Measurements from ENCODE around the gene DCHS1. TPM values are rescaled to one million over a fixed set of nuclear protein-coding genes. Genes with fewer than 3 reads are reported as not detected.
"Not testable (repeated sequence)": the region's sequence is repeated elsewhere in the genome, so short reads cannot be mapped to it uniquely, and the experiment has no call there.

The DCHS1 gene, protein sequence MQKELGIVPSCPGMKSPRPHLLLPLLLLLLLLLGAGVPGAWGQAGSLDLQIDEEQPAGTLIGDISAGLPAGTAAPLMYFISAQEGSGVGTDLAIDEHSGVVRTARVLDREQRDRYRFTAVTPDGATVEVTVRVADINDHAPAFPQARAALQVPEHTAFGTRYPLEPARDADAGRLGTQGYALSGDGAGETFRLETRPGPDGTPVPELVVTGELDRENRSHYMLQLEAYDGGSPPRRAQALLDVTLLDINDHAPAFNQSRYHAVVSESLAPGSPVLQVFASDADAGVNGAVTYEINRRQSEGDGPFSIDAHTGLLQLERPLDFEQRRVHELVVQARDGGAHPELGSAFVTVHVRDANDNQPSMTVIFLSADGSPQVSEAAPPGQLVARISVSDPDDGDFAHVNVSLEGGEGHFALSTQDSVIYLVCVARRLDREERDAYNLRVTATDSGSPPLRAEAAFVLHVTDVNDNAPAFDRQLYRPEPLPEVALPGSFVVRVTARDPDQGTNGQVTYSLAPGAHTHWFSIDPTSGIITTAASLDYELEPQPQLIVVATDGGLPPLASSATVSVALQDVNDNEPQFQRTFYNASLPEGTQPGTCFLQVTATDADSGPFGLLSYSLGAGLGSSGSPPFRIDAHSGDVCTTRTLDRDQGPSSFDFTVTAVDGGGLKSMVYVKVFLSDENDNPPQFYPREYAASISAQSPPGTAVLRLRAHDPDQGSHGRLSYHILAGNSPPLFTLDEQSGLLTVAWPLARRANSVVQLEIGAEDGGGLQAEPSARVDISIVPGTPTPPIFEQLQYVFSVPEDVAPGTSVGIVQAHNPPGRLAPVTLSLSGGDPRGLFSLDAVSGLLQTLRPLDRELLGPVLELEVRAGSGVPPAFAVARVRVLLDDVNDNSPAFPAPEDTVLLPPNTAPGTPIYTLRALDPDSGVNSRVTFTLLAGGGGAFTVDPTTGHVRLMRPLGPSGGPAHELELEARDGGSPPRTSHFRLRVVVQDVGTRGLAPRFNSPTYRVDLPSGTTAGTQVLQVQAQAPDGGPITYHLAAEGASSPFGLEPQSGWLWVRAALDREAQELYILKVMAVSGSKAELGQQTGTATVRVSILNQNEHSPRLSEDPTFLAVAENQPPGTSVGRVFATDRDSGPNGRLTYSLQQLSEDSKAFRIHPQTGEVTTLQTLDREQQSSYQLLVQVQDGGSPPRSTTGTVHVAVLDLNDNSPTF (N-terminal part only)
- total RNA-seq (2014; rRNA removed; shearing (Covaris generic)) = 0.08 and 0.19 TPM in 2 replicates

DNA sequence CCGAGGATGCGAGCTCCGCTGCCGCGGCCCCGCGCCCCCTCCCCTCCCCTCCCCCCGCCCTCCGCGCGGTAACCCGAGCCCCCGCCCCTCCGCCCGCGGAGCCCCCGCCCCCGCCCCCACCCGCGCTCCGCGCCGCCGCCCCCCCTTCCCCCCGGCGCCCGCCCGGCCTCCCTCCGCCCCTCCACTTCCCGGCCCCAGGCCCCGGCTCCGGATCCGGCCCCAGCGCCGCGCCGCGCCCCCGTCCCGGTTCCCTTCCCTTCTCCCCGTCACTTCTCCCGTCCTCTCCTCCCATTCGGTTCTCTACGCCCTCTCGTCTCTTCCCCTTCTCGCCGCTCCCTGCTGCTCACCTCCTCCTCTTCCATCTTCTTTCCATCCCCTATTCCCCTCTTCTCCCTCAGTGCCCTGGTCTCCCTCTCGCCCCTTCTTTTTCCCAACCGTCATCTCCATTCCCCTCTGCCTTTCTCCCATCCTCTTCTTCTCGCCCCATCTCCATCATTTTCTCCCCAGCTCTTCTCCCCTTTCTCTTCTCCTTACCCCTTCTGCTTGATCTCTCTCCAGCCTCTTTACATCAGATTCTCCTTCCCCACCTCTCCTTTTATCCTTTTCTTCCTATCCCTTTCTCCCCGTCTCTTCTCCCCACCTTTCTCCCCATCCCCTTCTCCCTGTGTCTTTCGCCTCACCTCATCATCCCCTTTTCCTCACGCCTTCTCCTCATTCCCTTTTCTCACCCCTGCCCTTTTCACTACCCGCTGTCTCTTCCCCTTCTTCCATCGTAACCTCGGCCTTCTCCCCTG, at the start of gene DCHS1:
Gene DCHS1, minus strand, starts transcription at position 20 of the 794 bp plus-strand sequence. CDS start 14,196 bp downstream, outside the sequence.
- DNase-seq (ENCODE audit: low spot score) = no peak

DNA sequence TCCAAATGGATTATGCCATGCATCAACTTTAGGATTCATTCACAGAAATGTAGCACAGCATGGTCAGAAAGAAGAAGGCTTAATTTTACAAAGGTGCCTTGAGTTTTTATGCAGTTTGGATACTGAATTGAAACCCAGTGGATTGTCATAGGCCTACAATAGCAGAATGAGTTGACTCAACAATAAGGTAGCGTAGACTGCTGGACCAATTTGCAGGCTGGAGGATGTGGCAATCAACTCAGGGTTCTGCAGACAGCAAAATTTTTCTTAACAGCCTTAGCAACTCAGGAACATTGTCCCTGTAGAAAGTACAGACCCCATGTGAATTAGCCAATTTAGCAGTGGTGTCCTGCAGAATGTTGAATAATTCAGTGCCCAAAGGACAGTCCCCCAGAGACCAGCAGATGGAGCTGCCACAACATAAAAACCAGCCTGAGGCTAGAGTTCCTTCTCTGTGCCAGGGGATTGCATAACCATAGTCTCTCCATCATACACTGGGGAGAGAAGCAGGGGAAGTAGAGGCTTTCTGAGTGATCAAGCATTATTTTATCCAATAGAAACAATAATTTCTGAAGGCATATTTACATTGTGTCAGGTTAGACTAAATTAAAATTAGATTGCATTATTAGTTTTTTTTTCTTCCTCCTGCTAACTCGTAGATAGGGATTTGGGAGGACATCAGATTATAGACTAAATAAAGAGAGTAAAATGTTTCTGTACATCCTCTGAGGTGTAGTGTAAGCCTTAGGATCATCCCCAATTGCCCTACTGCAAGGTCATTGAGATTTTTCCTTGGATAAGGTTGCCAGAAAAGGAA, 47.8 kb upstream of the DCHS1 start:
- DNase-seq (ENCODE audit: low spot score) = peak; percentile 80

DNA sequence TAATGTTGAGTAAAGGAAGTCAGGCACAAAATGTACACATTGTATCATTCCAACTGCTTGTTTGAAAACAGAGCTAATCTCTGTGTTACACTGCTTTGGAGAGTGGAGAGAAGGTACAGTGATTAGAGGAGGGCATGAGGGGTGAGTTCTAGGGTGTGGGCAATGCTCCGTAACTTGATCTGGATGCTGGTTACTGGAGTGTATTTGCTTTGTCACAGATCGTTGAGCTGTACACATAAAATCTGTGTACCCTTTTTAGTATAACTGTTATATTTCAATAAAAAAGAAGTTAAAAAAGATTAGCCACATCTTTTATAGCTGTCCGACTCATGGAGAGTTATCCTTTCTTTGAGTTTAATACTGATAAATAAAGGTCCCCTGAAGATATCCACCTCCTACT, 46.3 kb upstream of the DCHS1 start:
- DNase-seq (ENCODE audit: low spot score) = not testable (repeated sequence)

DNA sequence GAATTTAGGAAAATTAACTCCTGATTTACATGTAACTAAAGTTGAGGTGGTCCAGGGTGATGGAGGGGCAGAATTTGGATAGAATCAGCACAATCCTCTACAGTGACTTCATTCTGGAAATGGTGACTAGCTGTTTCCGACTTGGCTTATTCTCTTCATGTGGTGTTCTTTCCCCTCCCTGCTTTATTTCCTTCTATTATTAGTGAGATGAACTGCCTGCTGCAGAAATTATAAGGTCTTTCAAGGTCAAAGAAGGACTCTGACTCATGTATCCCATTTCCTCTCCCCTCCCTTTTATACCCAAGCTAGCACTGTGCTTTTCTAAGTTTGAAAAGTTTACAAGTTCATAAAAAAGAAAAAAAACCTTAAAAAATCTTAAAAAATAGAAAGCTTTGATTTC, 39.8 kb upstream of the DCHS1 start:
- DNase-seq (ENCODE audit: low spot score) = no peak

DNA sequence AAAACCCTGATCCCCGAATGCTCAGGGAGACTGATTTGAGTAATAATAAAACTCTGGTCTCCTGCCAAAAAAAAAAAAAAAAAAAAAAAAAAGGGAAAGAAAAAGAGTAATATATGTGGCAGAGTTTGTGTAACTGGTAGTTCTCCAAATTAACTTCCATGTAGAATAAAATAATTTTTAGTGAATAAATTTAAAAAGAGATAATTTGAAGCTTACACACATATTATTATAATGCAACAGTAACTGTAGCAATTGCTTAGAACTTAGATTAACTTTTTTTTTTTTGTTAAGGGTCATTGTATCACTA, 38.6 kb upstream of the DCHS1 start:
- DNase-seq (ENCODE audit: low spot score) = no peak

DNA sequence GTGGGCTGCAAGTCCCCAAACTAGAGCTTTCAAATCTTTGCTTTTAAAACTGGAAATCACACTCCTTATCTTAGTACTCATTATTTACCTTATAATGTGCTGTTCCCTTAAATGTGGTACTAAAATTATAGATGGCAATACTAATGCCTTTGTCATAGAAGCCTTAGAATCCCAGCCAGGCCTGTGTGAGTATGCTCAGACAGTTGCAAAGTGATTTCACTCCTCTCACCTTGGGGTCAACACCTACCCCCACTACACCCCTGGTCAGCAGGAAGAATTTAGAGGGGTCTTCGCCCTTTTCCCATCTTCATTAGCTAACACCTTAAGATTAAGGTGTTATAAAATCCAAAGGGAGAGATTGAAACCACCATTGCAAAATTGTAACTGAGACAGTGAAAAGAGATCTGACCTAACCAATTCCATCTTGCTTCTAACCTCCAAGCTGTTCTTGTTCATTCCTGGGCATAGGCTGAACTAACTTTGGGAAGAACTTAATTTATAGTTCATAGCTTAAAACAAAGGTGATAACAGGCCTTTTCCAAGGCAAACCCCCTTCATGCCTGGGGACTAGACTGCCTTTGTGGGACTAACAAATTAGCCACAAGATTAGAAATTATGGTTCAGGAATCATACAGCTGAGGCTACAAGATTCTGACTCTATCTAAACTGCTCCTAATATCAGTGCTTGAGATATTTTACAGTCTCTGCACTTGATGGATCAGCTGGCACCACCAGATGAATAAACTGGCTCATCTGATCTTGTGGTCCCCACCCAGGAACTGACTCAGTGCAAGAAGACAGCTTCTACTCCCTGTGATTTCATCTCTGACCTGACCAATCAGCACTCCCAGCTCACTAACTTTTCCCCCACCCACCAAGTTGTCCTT, 38.0 kb upstream of the DCHS1 start:
- DNase-seq (ENCODE audit: low spot score) = peak; percentile 30

DNA sequence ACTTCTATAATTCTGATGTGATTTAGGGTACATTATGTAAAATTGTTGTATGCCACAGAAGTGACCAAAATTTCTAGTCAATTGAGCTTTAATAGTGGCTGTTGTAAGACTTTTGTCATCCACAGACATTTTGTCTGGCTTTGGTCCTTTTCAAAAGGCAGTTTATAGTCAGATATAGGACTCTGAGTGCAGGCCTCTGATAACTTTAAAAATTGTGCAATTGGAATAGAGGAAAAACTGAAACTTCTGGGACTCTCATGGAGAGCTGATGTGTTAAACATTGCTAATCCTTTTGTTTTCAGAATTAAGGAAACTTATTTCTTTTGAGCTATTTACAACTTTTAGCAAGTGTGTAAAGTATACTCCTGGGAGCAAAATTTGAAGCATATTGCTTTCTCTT, 36.5 kb upstream of the DCHS1 start:
- no peak for DNase-seq (ENCODE audit: low spot score)

DNA sequence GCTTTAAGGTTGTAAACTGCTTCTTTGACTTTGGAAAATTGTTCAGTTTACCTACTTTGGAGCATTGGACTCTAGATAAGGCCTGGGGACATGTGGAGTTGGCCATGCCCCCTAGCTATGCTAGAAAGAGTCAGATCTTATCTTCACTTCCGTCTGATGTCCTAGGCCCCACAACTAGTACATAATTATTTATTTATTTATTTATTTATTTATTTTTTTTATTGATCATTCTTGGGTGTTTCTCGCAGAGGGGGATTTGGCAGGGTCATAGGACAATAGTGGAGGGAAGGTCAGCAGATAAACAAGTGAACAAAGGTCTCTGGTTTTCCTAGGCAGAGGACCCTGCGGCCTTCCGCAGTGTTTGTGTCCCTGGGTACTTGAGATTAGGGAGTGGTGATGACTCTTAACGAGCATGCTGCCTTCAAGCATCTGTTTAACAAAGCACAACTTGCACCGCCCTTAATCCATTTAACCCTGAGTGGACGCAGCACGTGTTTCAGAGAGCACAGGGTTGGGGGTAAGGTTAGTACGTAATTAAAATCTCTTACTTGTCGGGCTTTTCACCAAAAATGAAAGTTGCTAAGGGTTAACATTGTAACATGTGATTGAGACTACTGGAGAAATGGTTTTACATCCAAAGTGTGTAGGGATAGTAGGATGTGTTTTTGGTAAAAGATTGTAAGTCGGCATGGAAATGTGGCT, 35.0 kb upstream of the DCHS1 start:
- DNase-seq (ENCODE audit: low spot score) = not testable (repeated sequence)

DNA sequence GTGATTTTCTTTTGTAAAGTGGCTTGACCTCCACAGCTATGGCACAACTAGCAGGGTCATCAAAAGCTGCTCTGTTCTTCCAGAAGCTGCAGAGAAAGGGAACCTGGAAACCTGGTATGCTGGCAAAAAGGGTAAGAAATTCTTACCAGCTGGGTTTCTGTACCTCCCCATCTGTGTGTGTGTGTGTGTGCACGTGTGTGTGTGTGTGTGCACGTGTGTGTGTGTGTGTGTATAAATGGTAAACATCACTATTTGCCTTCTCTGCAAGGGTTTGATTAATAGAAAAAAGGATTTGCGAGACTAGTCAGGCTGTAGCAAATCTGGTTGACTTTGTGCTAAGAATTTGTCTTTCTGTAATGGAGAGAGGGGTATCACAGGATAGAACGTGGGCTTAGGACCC, 32.3 kb upstream of the DCHS1 start:
- DNase-seq (ENCODE audit: low spot score) = no peak

DNA sequence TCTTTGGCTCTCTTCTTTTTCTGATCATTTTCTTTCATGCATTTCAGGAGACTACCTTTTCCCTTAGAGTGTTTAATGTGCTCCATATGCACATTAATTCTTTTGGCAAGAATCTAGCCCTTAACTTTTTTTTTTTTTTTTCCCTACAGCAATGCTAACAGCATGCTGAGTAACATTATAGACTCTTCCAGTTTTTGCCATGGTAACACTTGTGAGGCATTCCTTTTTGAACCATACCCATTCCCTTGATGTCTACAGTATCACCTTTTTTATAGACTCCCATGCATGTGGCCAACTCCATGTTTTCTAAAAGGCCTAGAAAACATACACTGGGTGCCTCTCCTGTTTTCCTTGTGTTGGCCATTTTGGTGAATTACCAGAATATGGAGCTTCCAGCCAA, 30.4 kb upstream of the DCHS1 start:
- no peak for DNase-seq (ENCODE audit: low spot score)

DNA sequence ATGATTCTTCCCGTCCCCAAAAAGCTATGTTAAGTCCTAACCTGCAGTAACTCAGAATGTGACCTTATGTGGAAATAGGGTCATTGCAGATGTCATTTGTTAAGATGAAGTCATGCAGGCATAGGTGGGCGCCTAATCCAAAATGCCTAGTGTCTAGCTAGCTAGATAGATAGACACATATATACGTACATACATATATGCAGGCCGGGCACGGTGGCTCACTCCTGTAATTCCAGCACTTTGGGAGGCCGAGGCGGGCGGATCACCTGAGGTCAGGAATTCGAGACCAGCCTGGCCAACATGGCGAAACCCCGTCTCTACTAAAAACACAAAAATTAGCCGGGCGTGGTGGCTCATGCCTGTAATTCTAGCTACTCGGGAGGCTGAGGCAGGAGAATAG, 28.5 kb upstream of the DCHS1 start:
- DNase-seq (ENCODE audit: low spot score) = not testable (repeated sequence)

DNA sequence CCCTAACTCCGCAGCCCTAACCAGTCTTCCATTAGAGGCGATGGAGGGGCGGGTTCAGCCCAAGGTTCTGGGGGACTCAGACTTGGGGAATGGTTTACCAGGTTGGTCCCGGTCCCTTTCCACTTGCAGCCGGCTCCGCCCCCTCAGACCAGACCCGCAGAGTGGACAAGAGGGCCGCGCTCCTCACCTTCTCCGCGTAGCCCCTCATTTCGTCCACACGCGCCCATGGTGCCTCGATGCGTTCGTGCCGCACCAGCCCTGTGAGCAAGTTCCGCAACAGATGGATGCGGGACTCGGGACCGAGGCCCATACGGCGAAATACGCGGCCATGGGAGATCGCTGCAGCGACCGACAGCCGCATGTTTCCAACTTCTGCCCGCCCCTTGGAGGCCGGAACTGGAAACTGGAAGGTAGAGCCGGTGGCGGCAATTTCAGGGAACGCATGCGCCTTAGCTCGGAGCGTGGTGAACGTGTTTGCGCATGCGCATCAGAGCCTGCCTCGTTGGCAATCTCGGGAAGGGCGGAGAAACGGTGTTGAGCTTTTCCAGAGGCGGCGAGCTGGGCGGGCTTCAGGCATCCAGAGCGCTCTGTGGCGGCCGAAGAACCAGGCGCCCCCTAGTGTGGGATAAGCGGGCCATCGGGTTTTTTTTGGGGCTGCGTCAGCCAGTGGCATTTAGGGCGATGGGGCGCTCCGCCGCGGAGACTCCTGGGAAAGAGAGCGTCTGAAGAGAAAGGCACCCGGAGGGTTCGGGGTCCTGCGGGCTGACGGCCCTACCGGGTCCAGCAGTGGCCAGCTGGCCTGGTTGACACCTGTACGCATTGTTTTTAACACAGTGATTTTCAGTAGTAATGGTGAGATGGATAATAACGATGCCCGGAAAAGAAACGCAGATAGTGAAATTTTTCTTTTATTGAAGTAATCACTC, 27.6 kb upstream of the DCHS1 start, which contains the start of gene MRPL17:
Gene MRPL17, minus strand, starts transcription at position 405 of the 926 bp plus-strand sequence. Its CDS starts 44 bp downstream, at position 361.
- DNase-seq (ENCODE audit: low spot score) = peak; percentile 99

DNA sequence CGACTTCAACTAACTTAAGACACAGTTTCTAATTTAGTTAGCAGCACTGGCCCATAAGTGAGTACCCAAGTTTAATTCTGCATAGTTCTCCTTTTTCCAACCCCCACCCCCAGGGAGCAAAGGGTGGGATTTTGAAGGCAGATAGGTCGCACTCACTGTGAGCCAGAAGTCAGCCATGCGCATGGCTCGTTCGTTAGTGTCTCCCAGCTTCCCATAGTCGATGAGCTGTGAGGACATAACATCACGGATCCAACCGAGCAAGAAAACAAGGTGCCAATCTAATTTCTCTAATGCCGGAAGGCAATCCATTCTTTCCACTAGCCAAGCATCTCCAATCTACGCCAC, 27.0 kb upstream of the DCHS1 start:
- DNase-seq (ENCODE audit: low spot score) = no peak

DNA sequence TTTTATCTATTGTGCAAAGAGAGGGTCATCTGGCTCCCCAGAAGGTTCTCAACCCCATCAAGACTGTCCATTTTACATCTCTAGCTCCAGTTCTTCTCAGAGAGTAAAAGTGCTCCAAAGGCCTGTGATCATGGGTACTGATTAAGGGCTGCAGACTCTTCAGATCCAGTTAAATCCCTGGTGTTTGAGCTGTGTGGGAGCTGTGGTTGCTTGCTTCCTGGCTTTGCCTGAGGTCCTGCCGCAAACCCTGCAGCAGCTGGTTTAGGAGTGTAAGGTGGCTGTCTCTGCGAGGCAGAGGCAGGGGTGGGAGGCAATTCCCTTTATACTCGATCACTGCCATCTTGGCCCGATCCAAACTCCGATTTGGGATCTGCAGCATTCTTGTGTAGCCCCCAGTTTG, 26.3 kb upstream of the DCHS1 start:
- DNase-seq (ENCODE audit: low spot score) = peak; percentile 17

DNA sequence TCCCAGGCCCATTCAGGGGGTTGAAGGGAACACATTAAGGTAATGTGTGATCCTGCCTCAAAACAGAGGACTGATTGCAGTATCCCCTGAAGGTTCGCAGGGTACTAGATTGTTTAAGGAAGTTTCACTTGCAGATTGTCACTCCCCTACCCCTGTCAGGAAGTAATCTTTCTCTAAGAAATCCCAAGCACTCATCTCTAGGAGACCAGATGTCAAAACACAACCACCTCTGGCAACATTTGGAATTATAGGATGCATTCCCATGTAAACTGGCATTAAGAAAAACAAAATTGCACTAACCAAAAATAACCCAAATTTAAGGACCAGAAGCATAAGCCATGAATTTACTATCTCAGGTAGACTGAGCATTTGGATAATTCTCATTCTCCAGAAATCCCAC, 25.9 kb upstream of the DCHS1 start:
- no peak for DNase-seq (ENCODE audit: low spot score)

DNA sequence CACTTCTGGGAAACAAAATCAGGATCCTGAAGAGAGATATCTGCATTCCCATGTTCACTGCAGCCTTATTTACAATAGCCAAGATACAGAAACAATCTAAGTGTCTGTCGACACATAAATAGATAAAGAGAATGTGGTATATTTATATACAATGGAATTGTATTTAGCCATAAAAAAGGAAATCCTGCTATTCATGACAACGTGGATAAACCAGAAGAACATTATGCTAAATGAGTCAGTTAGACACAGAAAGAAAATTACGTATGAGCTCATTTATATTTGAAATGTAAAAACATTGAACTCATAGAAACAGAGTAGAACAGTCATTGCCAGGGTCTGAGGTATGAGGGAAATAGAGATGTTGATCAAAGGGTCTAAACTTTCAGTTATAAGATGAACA, 21.4 kb upstream of the DCHS1 start:
- DNase-seq (ENCODE audit: low spot score) = no peak

DNA sequence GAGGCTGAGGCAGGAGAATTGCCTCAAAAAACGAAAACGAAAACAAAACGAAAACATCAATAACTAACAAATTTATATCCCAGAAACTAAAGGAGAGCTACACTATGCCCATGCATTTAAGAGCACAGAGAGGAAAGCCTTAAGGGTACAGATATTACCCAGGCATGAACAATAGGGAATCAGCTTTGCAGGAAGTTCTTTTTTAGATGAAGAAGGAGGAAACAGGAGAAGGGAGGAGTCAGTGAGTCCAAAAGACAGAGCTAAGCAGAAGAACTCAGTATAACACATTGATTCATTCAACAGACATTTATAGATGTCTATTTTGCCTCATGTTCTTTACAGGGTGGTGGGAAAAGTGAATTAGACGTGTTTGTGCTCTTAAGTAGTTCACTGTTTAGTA, 19.3 kb upstream of the DCHS1 start:
- no peak for DNase-seq (ENCODE audit: low spot score)

DNA sequence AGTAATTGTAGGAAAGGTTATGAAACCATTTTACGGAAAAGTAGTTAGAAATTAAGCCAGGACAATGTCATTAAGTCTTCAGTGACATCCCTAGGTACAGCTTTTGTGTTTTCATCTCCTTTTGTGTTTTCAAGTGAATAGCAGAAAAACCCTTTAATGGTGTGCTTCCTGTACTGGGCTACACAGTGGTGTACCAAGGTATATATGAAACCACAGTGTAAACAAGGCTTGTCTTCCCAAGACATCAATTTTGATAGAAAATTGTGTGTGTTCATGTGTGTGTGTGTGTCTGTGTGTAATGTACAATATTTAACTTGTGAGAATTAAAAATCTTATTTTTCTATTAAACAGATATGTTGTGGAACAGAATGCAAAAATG, 18.6 kb upstream of the DCHS1 start:
- no peak for DNase-seq (ENCODE audit: low spot score)

Data from H4 (cell line).